GM19397 (cell line): Measurements from ENCODE around the gene TCF7L2.

Experiments used
- ATAC-seq: cut with Tn5 transposase; IDR thresholded peaks from one replicate; pipeline ENCODE4 v1.9.1; 2021; ENCODE audit warnings: mild to moderate bottlenecking, moderate library complexity; ENCODE audit not compliant: unreplicated experiment

TCF7L2 gene

DNA sequence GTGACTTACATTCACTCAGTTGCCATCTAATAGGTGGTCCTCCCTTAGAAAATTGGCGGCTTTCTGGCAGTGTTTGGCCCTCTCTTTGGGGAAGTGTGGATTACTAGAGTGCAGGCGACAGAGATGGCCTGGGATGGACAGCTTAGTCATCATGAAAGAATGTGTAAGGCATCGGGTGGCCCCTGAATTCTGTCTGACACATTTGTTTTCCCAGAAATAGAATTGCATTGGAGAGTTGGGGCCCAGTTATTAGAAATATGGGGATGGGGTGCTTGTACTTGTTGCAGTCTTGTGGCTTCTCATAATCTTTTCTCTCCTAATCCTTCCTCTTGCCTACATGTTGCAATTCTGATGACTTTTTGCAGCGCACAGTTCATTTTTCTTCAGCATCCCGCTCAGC, 13.8 kb downstream of the TCF7L2 start:
- ATAC-seq = no peak

DNA sequence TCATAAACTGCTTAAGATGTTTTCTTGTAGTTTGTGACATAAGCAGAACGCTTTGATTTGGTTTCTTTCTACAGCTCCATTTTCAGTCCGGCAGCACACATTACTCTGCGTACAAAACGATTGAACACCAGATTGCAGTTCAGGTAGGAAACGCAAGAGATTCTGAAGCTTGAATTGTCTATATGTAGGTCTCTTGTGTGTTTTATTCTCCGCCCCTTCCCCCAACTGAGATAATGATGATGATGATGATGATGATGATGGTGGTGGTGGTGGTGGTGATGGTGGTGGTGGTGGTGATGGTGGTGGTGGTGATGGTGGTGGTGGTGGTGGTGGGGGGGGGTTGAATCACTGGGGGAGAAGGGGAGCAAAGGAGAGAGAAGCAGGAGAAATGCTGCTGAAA, 14.4 kb downstream of the TCF7L2 start:
- no peak for ATAC-seq

DNA sequence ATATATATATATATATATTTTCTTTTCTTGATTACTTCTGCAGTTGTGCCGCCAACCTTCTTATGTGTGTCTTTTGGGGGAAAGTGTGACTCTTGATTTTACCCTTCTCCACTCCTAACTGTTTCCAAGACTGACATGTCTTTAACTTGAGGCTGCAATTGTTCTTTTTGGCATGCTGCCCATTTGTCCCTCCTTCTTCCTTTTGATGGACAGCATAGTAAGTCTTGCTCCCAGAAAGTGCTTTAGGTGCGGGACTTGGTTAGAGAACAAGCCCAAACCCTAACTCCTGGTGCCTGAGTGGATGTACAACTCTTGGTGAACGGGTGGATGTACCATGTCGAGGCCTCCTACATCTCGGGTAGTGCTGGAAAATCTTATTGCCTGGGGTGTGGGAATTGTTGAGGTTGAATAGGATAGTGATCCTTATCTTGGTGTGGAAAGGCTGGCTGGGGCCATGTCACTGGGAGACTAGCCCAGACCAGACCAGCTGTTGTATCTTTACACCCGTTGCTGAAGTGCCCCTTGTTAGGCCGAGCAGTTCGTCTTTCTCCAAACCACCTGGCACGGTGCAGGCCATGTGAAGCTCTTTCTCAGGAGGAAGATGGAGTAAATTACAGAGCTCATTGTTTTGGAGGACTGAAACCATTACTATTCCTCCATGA, 16.3 kb downstream of the TCF7L2 start:
- ATAC-seq = no peak

DNA sequence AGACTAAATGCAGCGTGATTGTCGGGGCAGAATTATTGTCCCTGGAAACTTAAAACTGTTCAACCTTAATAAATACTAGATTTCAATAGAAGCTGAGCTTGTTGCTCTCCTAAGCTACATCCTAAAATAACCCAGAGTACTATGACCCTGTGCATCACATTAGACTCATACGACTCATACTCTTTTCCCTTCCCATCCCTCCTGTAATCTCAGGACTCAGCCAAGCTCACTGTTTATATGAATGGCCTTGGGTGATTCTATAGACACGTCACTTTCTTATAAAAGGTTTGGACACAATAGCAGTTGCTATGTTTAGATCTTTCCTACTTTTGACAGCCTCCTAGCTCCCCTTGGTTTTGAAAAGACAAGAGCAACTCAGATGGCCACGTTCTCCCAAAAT, 17.2 kb downstream of the TCF7L2 start:
- no peak for ATAC-seq

DNA sequence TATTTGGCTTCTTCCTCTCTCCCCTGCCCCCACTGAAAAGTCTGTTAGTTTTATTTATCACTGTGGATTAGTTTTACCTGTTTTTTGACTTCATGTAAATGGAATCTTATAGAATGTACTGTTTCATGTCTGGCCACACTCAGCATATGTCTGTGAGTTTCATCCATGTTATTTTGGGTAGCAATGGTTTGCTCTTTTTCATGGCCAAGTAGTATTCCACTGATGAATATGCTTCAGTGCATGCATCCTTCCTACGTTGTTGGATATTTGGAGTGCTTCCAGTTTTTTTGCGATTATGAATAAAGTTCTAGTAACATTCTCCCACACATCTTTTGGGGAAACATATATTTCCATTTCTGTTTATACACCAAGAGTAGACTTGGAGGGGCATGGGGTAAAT, 19.1 kb downstream of the TCF7L2 start:
- ATAC-seq = no peak

DNA sequence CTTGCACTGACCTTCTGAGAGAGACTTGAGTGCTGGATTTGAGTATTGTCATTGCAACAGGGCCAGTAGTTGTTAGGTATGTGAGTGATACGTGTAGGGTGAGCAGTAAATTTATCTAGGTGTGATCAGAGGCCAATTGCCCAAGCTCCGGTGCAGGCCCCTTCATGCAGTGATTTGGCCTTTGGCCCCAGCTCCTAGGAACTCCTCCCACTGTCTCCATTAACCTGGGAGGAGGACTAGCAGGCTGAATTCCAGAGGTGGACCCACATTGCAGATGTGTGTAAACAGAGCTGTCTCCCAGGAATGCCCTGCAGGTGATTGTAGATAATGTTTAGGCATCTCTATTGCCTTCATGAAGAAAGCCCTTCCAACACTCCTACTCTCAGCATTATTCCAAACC, 19.5 kb downstream of the TCF7L2 start:
- no peak for ATAC-seq

DNA sequence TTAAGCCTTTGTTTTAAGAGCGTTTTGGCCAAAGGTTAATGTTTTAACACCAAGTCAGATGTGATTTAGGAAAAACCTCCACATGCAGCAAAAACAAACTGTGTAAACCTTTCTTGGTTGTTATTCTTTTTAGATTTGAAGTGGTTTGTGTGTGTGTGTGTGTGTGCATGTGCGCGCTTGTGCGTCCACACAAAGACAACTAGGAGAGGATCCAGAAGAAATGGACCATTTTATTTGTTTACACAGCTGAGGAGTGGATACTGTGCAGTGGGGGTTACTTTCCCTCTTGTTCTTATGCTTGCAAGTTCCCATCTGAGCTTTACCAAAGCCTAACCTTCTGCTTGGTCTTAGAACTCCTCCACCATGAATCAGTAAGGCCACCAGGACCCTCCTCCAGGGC, 20.0 kb downstream of the TCF7L2 start:
- no peak for ATAC-seq

DNA sequence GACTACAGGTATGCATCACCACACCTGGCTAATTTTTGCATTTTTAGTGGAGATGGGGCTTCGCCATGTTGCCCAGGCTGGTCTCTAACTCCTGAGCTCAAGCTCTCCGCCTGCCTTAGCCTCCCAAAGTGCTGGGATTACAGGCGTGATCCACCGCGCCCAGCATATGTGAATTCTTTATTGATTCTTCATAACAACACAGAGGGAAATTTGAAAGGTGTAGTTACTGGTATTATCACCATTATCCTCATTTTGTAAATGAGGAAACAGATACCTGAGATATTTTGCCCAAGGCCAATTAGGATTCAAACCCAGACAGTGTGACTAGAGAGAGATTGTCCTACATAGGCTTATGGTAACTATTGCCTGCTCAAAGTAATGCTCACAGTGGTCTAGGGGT, 22.6 kb downstream of the TCF7L2 start:
- ATAC-seq = no peak

DNA sequence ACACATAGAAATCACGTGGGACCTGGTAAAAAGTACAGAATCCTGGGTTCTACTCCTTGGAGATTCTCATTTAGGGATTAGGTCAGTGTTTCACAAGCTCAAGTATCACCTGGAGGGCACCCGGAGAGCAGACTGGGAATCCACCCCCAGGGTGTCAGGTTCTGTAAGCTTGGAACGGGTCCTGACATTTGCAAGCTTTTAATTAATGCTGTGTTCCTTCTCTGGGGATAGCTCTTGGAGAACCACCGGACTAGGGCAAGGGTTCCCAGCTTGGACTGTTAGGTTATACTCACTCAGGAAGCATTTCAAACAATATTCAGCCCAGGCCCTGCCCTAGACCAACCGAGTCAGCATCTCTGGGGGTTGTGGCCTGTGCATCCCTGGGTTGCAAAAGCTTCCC, 23.0 kb downstream of the TCF7L2 start:
- ATAC-seq = no peak

DNA sequence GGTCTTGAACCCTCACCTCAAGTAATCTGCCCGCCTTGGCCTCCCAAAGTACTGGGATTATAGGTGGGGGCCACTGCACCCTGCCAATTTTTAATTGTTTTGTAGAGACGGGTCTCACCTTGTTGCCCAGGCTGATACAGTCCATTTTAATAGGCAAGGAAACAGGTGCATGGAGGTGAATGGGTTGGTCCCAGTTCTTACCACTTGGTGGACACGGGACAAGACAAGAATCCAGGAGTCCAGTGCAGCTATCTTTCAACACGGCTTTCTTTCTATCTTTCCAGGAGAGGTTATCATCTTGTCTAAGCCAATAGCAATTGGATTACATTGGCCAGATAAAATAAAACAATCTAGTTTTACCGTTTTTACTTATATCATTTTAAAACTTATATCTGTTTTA, 23.8 kb downstream of the TCF7L2 start:
- no peak for ATAC-seq

DNA sequence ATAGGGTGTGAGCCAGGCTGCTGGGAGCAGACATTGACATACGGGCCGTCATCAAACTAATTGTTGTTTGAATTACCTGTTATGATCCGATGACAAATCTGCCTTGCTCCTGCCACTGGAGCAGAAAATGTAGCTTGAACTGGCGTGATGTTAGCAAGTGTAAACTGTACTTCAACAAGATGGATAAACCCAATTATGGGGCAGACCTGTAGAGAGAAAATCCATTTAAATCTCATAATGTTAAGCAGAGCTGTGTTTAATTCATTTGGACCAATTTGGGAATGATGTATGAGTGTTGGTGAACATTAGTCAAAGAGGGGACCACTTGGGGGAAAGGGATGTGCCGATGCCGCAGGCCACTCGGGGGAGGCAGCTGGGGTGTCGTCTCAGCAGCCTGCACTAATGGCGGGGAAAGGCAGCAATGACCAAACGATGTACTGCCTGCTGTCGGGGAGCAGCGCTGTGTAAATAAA, 27.4 kb downstream of the TCF7L2 start:
- no peak for ATAC-seq

DNA sequence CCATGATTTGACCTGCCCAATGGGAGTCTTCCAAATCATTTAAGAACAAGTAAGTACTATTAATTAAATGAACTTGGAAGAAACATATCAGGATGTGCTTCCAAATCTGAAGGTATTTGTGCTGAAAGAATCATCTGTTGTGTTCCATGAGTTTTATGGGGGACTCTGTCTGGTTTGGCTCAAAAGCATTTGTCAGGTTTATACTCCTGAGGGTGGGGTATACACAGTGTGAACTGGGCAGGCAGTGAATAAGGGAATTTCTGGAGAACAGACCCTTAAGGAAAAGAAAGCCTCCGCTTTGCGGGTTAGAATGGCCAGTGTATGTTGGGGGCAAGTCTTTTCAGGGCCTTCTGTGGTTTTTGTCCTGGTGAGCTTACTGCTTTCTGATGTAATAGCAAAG, 29.9 kb downstream of the TCF7L2 start:
- no peak for ATAC-seq

DNA sequence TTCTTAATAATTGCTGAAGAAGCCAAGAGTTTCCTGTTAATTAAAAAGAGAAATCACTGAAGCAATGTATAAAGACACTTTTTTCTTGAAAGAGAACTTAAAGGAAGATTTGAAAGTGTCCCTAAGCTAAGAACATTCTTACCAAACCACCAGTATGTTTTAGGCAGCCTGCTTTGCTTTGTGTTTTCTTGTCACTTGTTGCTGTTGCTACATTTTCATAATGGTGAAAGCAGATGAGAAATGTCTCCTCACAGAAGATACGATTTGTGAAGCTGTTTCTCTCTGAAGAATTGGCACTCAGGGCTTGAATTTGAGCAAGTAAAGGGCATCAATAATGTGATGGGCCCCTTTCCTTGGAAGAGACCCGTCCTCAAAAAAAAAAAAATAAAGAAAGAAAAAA, 30.9 kb downstream of the TCF7L2 start:
- no peak for ATAC-seq

DNA sequence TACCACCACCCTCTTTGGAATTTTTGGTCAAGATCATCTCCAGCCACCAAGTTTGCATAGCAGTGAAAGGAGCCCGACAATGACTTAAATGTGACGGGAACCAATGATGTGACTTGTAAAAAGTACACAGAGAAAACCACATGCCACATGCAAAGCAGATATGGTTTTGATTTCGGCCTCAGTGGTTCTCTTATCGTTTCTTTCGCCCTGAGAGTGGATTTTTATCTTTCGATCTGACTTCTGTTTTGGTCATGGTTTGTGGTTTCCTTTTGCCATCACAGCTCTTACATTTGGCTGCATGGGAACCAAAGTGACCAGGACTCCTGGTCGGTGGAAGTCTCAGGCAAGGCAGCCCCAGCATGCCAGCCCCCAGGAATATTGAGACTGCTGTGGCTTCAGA, 31.5 kb downstream of the TCF7L2 start:
- peak; percentile 94 for ATAC-seq

DNA sequence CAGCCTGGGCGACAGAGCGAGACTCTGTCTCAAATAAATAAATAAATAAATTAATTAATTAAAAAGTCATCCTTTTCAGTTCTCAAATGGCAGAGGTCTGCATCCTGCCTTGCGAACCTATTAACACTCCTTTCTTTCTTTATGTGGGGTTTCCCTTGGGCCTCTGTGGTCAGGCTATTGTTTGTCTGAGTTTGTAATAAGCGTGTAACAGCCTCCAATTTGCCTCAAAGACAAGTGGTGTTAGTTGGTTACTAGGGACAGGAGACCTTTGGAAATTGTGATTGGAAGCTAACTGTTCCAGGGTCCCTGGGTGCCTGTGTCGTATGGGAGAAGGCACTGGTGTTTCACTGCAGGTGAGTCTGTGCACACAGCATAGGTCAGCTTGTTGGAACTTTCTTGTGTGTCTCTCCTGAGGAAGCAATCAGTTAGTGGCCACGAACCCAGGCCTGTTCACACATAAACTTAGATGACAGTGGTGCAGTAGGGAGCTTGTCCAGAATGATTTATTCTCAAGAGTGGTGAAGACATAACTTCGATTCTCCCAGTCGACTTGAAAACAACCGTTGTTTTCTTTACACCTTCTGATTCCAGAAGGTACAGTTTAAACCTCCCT, 33.5 kb downstream of the TCF7L2 start:
- no peak for ATAC-seq

DNA sequence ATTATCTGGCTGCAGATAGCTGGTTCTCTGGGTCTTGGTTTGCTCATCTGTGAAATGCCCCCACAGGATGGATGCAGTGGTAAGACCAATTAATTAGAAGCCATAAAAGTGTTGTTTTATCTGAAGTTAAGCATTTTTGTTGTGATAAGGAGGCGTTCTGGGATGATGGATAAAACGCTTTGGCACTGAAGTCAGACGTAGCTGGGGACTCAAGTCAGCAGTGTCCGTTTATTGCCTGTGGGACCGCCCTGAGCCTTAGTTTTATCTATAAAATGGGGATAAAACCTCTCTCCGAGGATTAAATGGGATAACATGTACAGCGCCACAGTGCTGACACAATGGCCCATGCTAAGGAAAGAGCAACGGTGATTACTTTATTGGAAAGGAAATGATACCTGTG, 34.7 kb downstream of the TCF7L2 start:
- ATAC-seq = no peak

DNA sequence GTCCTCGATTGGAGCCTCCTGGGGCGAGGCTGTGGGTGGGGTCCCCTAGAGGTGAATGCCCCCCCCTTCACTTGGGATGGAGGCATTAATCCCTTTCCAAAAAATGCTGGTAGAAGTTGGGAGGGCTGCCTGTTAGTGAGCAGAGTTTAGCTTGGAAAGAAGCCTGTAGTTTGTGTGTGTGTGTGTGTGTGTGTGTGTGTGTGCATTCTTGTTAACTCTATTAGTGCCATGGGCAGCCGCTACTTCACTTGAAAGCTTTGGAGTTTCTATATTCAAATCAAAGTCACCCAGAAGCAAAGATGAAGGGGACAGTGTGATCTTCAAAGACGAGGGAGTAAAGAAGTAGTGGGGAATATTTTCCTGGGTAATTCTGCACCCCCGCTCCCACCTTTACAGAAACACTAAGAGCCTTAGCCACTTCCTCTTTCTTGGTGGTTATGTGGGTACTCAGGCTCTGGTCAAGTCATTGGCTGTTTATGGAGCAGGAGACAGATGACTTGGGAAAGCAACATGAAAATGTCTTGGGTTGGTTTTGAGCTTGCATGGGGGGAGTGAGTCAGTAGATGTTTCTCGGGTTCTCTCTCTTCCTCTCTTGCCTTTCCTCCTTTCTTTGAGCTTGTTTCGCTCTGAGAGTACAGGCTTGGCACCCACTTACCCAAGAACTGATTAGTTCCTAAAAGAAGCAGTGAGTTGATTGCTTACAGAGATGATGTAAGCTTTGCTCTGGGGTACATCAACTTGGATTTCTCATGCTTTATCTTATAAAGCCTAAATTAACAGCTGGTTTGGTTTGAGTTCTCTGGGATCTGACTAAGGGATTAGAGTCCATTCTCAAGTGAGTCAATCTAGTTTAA, 35.9 kb downstream of the TCF7L2 start:
- ATAC-seq = no peak

DNA sequence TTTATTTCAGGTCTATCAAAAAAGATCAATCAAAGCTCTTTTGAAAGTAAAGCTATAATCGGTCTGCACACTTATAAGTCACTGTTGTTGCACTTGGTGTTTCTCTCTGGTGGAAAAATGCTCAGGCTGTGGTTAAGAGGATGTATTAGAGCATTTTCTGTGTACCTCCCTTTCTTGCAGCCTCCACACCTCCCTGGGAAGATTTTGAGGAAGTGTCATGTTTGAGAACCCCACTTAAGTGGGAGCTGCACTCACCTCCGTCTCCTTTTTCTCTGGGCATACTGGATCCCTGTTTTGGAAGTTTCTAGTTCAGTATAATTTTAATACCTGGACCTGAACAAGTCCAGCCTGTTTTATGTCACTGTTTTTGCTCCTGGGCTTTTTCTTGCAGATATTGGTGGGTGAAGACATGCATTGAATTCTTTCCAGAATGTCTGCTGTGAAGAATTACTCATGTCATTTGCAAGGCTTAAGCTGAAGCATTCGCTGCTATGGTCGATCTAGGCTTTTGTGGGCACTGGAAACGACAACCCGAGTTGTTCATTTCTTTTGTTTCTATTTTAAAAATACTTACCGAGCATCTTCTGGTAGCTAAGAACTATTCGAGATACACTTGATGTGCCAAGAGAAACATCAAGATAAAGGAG, 36.6 kb downstream of the TCF7L2 start:
- ATAC-seq = no peak

DNA sequence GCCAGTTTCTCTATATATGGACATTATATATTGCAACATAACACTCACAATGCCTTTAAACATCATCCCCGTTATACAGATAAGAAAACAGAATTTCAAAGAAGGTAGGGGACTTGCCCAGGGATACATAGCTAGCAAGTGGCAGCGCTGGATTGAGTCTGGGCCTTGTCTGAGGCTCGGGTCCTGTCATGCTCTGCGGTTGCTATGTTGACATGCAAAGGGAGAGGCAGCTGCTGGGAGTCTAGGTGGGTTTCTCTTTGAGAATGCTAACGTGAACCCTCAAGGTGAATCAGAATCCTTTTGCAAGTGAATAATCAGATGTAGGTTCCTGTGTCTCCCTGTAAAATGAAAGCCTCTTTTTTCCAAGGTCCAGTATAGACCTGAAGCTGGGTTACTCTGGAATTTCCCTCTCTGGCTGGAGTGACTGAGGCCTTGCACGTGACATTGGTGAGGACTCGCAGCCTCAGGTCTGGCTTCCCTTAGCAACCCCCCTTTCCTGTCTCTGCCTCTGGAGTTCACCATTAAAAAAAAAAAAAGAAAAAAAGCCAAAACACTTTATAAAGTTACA, 38.9 kb downstream of the TCF7L2 start:
- ATAC-seq = no peak

DNA sequence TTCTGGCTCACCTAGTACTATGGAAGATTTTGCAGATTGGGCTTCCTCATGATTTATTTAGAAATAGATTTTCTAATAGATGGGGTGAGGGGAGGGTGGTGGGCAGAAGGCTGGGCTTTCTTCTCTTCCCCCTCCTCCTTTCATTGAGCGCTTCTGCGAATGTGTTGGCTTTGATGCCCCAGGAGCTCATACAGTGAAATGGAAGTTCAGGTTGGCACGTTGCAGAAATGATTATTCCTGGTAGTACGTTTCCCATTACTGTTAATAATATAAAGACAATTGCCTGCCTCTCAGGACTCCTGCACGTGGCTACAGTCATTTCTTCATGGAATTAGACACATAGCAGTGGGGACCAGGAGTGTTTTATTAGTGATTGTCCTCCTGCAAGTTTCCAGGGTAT, 39.8 kb downstream of the TCF7L2 start:
- no peak for ATAC-seq

DNA sequence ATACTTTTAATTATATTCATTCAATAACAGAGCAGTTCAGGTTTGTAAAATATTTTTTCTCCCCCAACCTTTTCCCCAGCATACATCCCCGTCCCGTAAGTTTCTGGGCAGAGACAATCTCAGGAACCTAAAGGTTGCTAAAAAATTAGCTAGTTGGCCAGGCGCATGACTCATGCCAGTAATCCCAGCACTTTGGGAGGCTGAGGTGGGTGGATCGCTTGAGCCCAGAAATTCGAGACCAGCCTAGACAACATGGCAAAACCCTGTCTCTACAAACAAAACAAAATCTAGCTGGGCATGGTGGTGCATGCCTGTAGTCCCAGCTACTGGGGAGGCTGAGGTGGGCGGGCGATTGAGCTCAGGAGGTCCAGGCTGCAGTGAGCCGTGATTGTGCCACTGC, 40.2 kb downstream of the TCF7L2 start:
- no peak for ATAC-seq
